SHP77 treated with DMSO at 0.1 percent for 48 hours (cell line): Measurements from ENCODE around the gene CTNNA2.

Experiments
- DNase-seq: peaks from one replicate; lab custom pipeline; 2025; lab: John Stamatoyannopoulos, UW

Gene CTNNA2

GRCh38 chr2:79984476-79984875 is 471.6 kb downstream of the CTNNA2 start:
- DNase-seq: no peak

- no peak for DNase-seq
Observed at GRCh38 chr2:79985145-79985544, 472.3 kb downstream of the CTNNA2 start.

- no peak for DNase-seq
Observed at GRCh38 chr2:79985571-79985970, 472.7 kb downstream of the CTNNA2 start.

GRCh38 chr2:79993144-79993543 is 480.3 kb downstream of the CTNNA2 start:
- no peak for DNase-seq

GRCh38 chr2:79994161-79994560 is 481.3 kb downstream of the CTNNA2 start:
- no peak for DNase-seq

GRCh38 chr2:79994965-79995364 is 482.1 kb downstream of the CTNNA2 start:
- no peak for DNase-seq

- DNase-seq: no peak
Observed at GRCh38 chr2:79996709-79997108, 483.9 kb downstream of the CTNNA2 start.

- no peak for DNase-seq
Observed at GRCh38 chr2:80001701-80002101, 488.9 kb downstream of the CTNNA2 start.

- DNase-seq: no peak
Observed at GRCh38 chr2:80002112-80002511, 489.3 kb downstream of the CTNNA2 start.

GRCh38 chr2:80002568-80003157 is 489.8 kb downstream of the CTNNA2 start:
- DNase-seq: no peak

- DNase-seq: no peak
Observed at GRCh38 chr2:80007777-80008503, 495.1 kb downstream of the CTNNA2 start.

GRCh38 chr2:80008596-80008995 is 495.7 kb downstream of the CTNNA2 start:
- no peak for DNase-seq

GRCh38 chr2:80009211-80009610 is 496.4 kb downstream of the CTNNA2 start:
- no peak for DNase-seq

GRCh38 chr2:80012061-80012460 is 499.2 kb downstream of the CTNNA2 start:
- DNase-seq: no peak

GRCh38 chr2:80014637-80015036 is 501.8 kb downstream of the CTNNA2 start:
- no peak for DNase-seq

- no peak for DNase-seq
Observed at GRCh38 chr2:80016171-80016570, 503.3 kb downstream of the CTNNA2 start.

- DNase-seq: no peak
Observed at GRCh38 chr2:80019571-80020460, 507.0 kb downstream of the CTNNA2 start.

GRCh38 chr2:80022018-80022417 is 509.2 kb downstream of the CTNNA2 start:
- DNase-seq: no peak

GRCh38 chr2:80026040-80026729 is 513.3 kb downstream of the CTNNA2 start:
- DNase-seq: no peak

- no peak for DNase-seq
Observed at GRCh38 chr2:80028051-80028450, 515.2 kb downstream of the CTNNA2 start.

GRCh38 chr2:80028584-80028983 is 515.7 kb downstream of the CTNNA2 start:
- DNase-seq: no peak

GRCh38 chr2:80030135-80030534 is 517.3 kb downstream of the CTNNA2 start:
- no peak for DNase-seq
